HEK293T (cell line): ENCODE data around the gene TSC22D3.

Experiments used
- ELF4 ChIP-seq: fragments of 450-650 bp; IDR thresholded peaks from 2 replicates; pipeline ENCODE4 v1.6.1; 2017; ENCODE audit warnings: antibody characterized with exemption
- HDGF ChIP-seq: fragments of 450-650 bp; IDR thresholded peaks from 2 replicates; pipeline ENCODE4 v1.6.1; 2017; ENCODE audit warnings: antibody characterized with exemption, borderline replicate concordance

GRCh38 chrX:107721966-107722707 is 53.5 kb downstream of the TSC22D3 start:
- TF ChIP-seq ELF4 (no peak), HDGF (no peak)
